Lung (tissue), 12 donors: ENCODE data around the gene SERP2. TPM values are rescaled to one million over a fixed set of nuclear protein-coding genes. Genes with fewer than 3 reads are reported as not detected.
A peak's percentile ranks its signal among the peaks of the same experiment; 100 is the strongest.

Experiments
- ATAC-seq: fragments of 200-7000 bp; cut with Tn5 transposase; one replicate; pipeline ENCODE4 v1.9.1; 2020; ENCODE audit warnings: moderate number of reproducible peaks; ENCODE audit not compliant: insufficient read depth, low FRiP score
- DNase-seq, 3 donors: peaks; one replicate each; pipeline ENCODE4 v3.0.0-alpha.2; 2013 to 2017
- H3K27ac ChIP-seq, 2 donors: one replicate each; pipeline ENCODE4 v1.5.1; 2013; ENCODE audit warnings: mild to moderate bottlenecking in 2 of 2, moderate library complexity in 2 of 2, control low read depth in 1 of 2, inconsistent platforms in 1 of 2, low read depth in 1 of 2, low read length in 1 of 2
- H3K27me3 ChIP-seq, 3 donors: one replicate each; pipeline ENCODE4 v1.5.1; 2013; ENCODE audit warnings: low read length in 2 of 3; ENCODE audit not compliant: control insufficient read depth in 3 of 3, insufficient read depth in 3 of 3
- H3K36me3 ChIP-seq, 4 donors: one replicate each; pipeline ENCODE4 v1.5.1; 2013; ENCODE audit warnings: low read length in 4 of 4, mild to moderate bottlenecking in 1 of 4, moderate library complexity in 1 of 4; ENCODE audit not compliant: control insufficient read depth in 4 of 4, insufficient read depth in 4 of 4
- H3K4me1 ChIP-seq, 5 donors: one replicate each; pipeline ENCODE4 v1.5.1; 2013; ENCODE audit warnings: low read length in 5 of 5, mild to moderate bottlenecking in 2 of 5, moderate library complexity in 1 of 5; ENCODE audit not compliant: control insufficient read depth in 5 of 5, insufficient read depth in 5 of 5
- H3K4me3 ChIP-seq: one replicate; pipeline ENCODE4 v1.5.1; 2013; ENCODE audit warnings: mild to moderate bottlenecking, control low read depth, moderate library complexity
- H3K9ac ChIP-seq, 2 donors: one replicate each; pipeline ENCODE4 v1.5.1; 2013; ENCODE audit warnings: low read length in 2 of 2, control low read depth in 1 of 2; ENCODE audit not compliant: insufficient read depth in 1 of 2
- H3K9me3 ChIP-seq, 4 donors: one replicate each; pipeline ENCODE4 v1.5.1; 2013; ENCODE audit warnings: low read length in 3 of 4, mild to moderate bottlenecking in 1 of 4, moderate library complexity in 1 of 4; ENCODE audit not compliant: control insufficient read depth in 4 of 4, insufficient read depth in 3 of 4
- WGBS, 2 donors: extraction: QIAGEN DNeasy Blood & Tissue Kit; methylation state at CpG; one replicate each; pipeline ENCODE4 v1.1.7; 2013; 5-methylcytosine and 5-hydroxymethylcytosine counted together
- polyA plus RNA-seq, 2 donors: library from polyadenylated mRNA; stranded (reverse); fragments of 200-250 nt; gene quantifications; one replicate each; pipeline ENCODE4 v1.2.1, GENCODE V29; 2013
- total RNA-seq, 2 donors: library from RNA; depleted of rRNA in 1 of 2; stranded (reverse); fragments of >200 nt in 1 of 2; gene quantifications; one replicate each; pipeline ENCODE4 v1.2.1, GENCODE V29; 2014 to 2021
- TF ChIP-seq, protein P1 (sequence below): IDR thresholded peaks from 2 replicates; pipeline ENCODE4 v1.5.1; 2012; ENCODE audit warnings: mild to moderate bottlenecking; ENCODE audit errors: control extremely low read depth, extremely low read depth
- donor health status: control.
- donor health status: control.
- donor health status: Bipolar disorder and iron deficiency.
- donor health status: healthy.
- donor health status: DM: yes; HTN: yes; CAD: no.

The SERP2 gene
- total and polyA plus RNA-seq, 4 donors: 4.2 to 6.9 (median 5.9) TPM

DNA sequence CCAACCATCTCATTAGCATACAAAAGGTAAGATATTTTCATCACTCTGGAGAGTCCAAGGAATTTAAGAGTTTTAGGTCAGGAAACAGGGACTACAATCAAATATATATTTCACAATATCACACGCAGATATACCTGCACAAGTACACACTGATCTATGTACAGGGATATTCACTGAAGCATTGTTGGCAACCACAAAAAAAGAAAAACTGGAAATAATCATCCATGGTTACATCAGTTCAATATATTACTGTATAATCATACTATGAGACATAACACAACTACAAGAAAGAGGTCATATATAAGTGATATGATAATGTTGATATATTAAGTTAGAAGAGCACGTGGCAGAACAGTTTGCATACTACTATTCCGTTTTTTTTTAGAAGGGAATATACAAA is 2.2 kb upstream of the SERP2 start:
- peaks cover 0 to 16% (median 2%) of the 10 kb centered on the region in 5 donors for H3K4me1 ChIP-seq
- no peaks in the 10 kb centered on the region for H3K36me3 ChIP-seq
- DNase-seq (no peak), ATAC-seq (no peak)
- no peak overlapping the region for H3K27ac ChIP-seq
- no peaks in the 10 kb centered on the region for H3K27me3 ChIP-seq
- TF ChIP-seq, protein P1, sequence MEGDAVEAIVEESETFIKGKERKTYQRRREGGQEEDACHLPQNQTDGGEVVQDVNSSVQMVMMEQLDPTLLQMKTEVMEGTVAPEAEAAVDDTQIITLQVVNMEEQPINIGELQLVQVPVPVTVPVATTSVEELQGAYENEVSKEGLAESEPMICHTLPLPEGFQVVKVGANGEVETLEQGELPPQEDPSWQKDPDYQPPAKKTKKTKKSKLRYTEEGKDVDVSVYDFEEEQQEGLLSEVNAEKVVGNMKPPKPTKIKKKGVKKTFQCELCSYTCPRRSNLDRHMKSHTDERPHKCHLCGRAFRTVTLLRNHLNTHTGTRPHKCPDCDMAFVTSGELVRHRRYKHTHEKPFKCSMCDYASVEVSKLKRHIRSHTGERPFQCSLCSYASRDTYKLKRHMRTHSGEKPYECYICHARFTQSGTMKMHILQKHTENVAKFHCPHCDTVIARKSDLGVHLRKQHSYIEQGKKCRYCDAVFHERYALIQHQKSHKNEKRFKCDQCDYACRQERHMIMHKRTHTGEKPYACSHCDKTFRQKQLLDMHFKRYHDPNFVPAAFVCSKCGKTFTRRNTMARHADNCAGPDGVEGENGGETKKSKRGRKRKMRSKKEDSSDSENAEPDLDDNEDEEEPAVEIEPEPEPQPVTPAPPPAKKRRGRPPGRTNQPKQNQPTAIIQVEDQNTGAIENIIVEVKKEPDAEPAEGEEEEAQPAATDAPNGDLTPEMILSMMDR: no peak
- 84 to 89% methylated on average over 3 of the region's 3 CpGs for WGBS, 2 donors
- peaks cover 0 to 4% (median 0%) of the 10 kb centered on the region in 4 donors for H3K9me3 ChIP-seq
- no peak overlapping the region for H3K4me3 ChIP-seq
- no peak overlapping the region for H3K9ac ChIP-seq

DNA sequence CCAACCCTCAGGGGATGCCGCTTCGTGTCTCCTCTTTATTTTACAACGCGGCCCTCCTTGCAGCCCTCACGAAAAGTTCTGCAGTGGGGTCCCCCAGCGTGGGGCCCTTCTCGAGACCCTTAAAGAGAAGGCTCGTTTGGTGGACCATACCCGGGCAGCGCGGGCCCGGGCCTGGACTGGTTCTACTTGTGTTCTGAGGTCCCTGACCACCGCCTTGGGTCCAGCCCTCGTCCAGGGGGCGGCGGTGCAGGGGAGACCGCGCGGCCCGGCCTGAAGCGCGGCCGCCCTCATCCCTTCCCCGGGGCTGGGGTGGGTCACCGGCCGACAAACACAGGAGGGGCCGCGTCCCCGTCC is 400 bp upstream of the SERP2 start:
- peaks cover 0 to 4% (median 0%) of the 10 kb centered on the region in 4 donors for H3K9me3 ChIP-seq
- peaks cover 0 to 11% (median 0%) of the 10 kb centered on the region in 5 donors for H3K4me1 ChIP-seq
- ATAC-seq (no peak), DNase-seq (no peak)
- H3K9ac ChIP-seq: peak overlapping the region in 1 of 2 donors; percentile 55
- H3K27me3 ChIP-seq: no peaks in the 10 kb centered on the region
- TF ChIP-seq, protein P1: no peak
- 51 to 58% methylated on average over 29 of the region's 29 CpGs for WGBS, 2 donors
- H3K36me3 ChIP-seq: no peaks in the 10 kb centered on the region
- no peak overlapping the region for H3K27ac ChIP-seq
- H3K4me3 ChIP-seq: peak overlapping the region; percentile 48

DNA sequence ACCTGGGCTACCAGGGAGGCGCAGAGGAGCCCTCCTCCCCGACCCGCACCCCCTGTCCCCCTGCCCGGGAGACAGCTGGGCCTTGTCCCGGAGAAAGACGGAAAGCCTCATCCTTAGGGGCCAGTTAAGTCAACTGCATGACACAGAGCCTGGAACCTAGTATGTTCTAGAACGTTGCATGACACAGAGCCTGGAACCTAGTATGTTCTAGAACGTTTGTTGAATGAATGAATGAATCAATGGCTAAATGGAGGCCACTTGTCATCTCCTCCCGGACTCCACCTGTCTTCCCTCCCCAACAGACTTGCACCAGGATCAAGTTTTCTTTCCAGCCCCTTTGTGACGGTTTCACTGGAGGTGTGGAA is 706 bp downstream of the SERP2 start:
- Histone ChIP-seq H3K9me3 (peaks cover 0 to 4% (median 0%) of the 10 kb centered on the region in 4 donors), H3K4me1 (peaks cover 0 to 11% (median 0%) of the 10 kb centered on the region in 5 donors), H3K36me3 (no peaks in the 10 kb centered on the region), H3K27ac (peak overlapping the region in 1 of 2 donors; percentile 45), H3K27me3 (no peaks in the 10 kb centered on the region), H3K4me3 (no peak overlapping the region), H3K9ac (no peak overlapping the region)
- DNase-seq (no peak), ATAC-seq (no peak)
- 63 to 64% methylated on average over 10 of the region's 10 CpGs for WGBS, 2 donors
- TF ChIP-seq, protein P1: no peak

DNA sequence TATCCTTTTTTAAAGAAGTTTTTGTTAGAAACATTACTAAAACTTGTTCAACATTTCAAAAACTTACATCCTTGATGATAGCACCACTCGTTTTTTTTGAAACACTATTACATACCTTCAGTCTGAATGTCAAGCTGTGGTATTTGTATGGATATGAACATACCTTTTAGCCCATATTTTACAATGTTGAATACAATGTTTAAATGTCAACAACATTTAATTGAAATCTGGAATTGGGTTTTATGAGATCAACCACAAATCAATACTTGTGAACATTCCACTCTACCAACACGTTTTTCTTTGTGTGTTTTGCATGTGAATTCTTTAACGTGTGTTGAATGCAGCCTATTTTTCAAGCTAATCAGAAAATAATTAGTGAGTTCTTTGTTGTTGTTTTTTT is 4.7 kb downstream of the SERP2 start:
- TF ChIP-seq, protein P1: no peak
- no peak overlapping the region for H3K27ac ChIP-seq
- peaks cover 0 to 7% (median 0%) of the 10 kb centered on the region in 4 donors for H3K36me3 ChIP-seq
- H3K4me3 ChIP-seq: no peak overlapping the region
- ATAC-seq: no peak
- peaks cover 0 to 2% (median 0%) of the 10 kb centered on the region in 4 donors for H3K9me3 ChIP-seq
- 73 to 87% methylated on average over 3 of the region's 3 CpGs for WGBS, 2 donors
- H3K4me1 ChIP-seq: peaks cover 0 to 6% (median 0%) of the 10 kb centered on the region in 5 donors
- DNase-seq: no peak
- H3K27me3 ChIP-seq: no peaks in the 10 kb centered on the region
- no peak overlapping the region for H3K9ac ChIP-seq
